ENCODE measurements around the gene RALGAPA2.

The RALGAPA2 gene

GRCh38 chr20:20721489-20721888, 9.0 kb upstream of the RALGAPA2 start:
- no peak for DNase-seq (ENCODE audit: low spot score)

GRCh38 chr20:20720158-20720557, 7.7 kb upstream of the RALGAPA2 start:
- no peak for DNase-seq (ENCODE audit: low spot score)

GRCh38 chr20:20719411-20719810, 7.0 kb upstream of the RALGAPA2 start:
- no peak for DNase-seq (ENCODE audit: low spot score)

DNA sequence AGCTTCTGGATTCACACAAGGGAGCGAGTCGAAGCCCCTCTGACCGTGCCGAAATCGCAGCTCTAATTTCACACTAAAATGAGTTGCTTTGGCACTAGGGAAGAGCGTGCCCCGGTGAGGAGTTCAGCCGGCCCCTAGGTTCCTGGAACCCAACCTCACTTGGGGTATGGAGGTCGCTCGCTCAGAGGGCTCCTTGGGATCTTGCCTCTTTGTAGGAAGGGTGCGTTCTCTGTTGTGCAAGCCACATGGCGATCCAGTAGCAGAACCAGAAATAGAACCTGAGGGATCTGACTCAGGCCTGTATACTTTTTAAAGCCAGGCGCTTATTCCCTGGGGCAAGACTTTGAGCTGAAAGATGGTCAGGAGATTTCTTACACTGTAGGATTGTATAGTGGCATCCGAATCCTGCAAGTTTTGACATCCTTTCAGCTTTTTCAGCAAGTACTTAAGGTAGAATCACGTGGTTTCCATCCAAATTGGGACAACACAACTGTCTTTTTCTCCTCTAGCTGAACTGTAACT, 861 bp upstream of the RALGAPA2 start:
- DNase-seq (ENCODE audit: low spot score): no peak

- no peak for DNase-seq (ENCODE audit: low spot score)
Measured at GRCh38 chr20:20712004-20712473, 405 bp downstream of the RALGAPA2 start.

- DNase-seq (ENCODE audit: low spot score): no peak
Measured at GRCh38 chr20:20711413-20711812, 1.0 kb downstream of the RALGAPA2 start.

- DNase-seq (ENCODE audit: low spot score): peak; percentile 9
Measured at GRCh38 chr20:20710443-20711315, 1.8 kb downstream of the RALGAPA2 start.

GRCh38 chr20:20709887-20710286, 2.6 kb downstream of the RALGAPA2 start:
- DNase-seq (ENCODE audit: low spot score): no peak

- DNase-seq (ENCODE audit: low spot score): no peak
Measured at GRCh38 chr20:20706285-20706684, 6.2 kb downstream of the RALGAPA2 start.

DNA sequence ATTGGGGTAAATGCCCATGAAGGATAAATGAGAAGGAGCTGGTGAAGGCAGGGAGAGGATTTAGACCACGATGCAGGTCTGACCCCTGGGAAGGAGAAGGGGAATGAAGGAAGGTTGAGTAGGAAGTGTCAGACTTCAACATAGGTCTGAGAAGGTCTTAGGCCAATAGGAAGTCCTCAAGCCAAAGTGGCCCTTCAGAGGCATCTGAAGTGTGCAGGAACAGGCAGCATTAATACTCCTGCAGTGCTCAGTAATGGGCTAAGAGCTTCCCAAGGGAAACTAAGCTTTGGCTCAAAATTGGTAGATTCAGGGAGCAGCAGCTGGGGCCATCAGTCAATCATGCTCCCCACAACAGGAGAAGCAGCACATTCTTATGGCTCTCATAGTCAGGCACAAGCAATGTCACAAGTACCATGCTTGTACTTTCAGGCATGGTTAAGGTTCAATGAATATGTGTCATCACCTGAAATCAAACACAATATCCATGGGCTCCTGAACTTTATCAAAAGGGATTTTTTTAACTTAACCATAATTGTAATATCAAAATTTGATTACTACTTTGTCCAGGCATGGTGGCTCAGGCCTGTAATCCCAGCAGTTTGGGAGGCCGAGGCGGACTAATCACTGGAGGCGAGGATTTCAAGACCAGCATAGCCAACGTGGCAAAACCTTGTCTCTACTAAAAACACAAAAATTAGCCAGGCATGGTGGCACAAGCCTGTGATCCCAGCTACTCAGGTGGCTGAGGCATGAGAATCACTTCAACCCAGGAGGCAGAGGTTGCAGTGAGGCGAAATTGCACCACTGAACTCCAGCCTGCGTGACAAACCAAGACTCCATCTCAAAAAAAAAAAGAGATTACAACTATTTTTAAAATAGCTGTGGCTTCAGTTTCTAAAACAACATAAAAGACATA, 9.9 kb downstream of the RALGAPA2 start:
- no peak for DNase-seq (ENCODE audit: low spot score)

DNA sequence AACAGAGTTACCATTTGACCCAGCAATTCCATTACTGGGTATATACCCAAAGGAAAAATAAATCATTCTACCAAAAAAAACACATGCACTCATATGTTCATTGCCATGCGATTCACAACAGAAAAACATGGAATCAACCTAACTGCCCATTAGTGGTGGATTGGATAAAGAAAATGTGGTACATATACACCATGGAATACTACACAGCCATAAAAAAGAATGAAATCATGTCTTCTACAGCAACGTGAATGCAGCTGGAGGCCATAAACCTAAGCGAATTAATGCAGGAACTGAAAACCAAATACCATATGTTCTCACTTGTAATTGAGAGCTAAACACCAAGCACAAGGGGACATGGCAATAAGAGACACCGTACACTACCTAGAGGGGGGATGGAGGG, 12.5 kb downstream of the RALGAPA2 start:
- no peak for DNase-seq (ENCODE audit: low spot score)

GRCh38 chr20:20699144-20699543, 13.3 kb downstream of the RALGAPA2 start:
- no peak for DNase-seq (ENCODE audit: low spot score)

GRCh38 chr20:20697325-20697845, 15.1 kb downstream of the RALGAPA2 start:
- DNase-seq (ENCODE audit: low spot score): no peak

DNA sequence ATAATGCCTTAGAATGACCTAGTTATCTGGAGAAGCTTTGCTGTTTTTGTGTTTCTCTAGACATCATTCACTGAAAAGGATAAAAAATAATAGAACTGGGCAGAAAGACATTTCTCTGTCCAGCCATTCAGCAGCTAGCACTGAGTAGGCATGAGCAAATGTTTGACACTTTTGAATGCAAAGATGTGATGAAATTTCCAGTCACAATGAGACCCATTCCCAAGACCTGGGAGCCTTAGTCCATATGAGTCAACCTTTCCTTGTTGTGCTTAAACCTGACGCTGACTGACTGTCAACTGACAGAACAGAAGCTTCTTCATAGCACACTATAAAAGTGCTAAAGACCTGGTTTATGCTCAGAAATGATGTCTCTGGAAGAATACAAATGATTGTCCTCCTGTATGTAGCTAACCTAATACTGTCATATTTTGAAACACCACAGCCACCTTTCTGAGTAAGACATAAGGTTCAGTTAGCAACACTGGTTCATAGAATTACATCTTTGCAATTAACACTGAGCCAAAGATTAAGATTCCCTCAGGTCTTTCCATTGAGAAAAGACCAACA, 17.1 kb downstream of the RALGAPA2 start:
- DNase-seq (ENCODE audit: low spot score): no peak

- DNase-seq (ENCODE audit: low spot score): no peak
Measured at GRCh38 chr20:20694591-20694990, 17.9 kb downstream of the RALGAPA2 start.

GRCh38 chr20:20692587-20692986, 19.9 kb downstream of the RALGAPA2 start:
- no peak for DNase-seq (ENCODE audit: low spot score)

- no peak for DNase-seq (ENCODE audit: low spot score)
Measured at GRCh38 chr20:20691477-20692235, 20.8 kb downstream of the RALGAPA2 start.

GRCh38 chr20:20690676-20691476, 21.6 kb downstream of the RALGAPA2 start:
- DNase-seq (ENCODE audit: low spot score): no peak

GRCh38 chr20:20687319-20687718, 25.1 kb downstream of the RALGAPA2 start:
- no peak for DNase-seq (ENCODE audit: low spot score)

- no peak for DNase-seq (ENCODE audit: low spot score)
Measured at GRCh38 chr20:20685635-20686034, 26.8 kb downstream of the RALGAPA2 start.
